Central memory CD8-positive, alpha-beta T cell (primary cell): ENCODE data around the gene NEURL1B.
"Not testable (repeated sequence)": the region's sequence is repeated elsewhere in the genome, so short reads cannot be mapped to it uniquely, and the experiment has no call there.

Experiments
- ATAC-seq: fragments of 150-1000 bp; cut with Tn5 transposase; replicated peaks from 2 replicates; pipeline ENCODE4 v1.10.0; 2022; ENCODE audit warnings: mild to moderate bottlenecking, moderate FRiP score, moderate number of reproducible peaks; ENCODE audit not compliant: poor library complexity, severe bottlenecking; ENCODE audit errors: extremely low read depth
- DNase-seq, 2 donors: peaks; one replicate each; pipeline ENCODE4 v3.0.0; 2021; ENCODE audit warnings: low spot score in 2 of 2
- H3K27ac Mint-ChIP-seq: one replicate; pipeline ENCODE4 v1.8.0; 2022; ENCODE audit warnings: low read depth, mild to moderate bottlenecking, moderate library complexity, mixed read lengths
- H3K27me3 Mint-ChIP-seq: one replicate; pipeline ENCODE4 v1.8.0; 2022; ENCODE audit warnings: mixed read lengths
- H3K36me3 Mint-ChIP-seq: one replicate; pipeline ENCODE4 v1.8.0; 2022; ENCODE audit warnings: mild to moderate bottlenecking, moderate library complexity, mixed read lengths; ENCODE audit not compliant: insufficient read depth
- H3K4me1 Mint-ChIP-seq: one replicate; pipeline ENCODE4 v1.8.0; 2022; ENCODE audit warnings: mixed read lengths
- H3K4me3 Mint-ChIP-seq: one replicate; pipeline ENCODE4 v1.8.0; 2022; ENCODE audit warnings: mild to moderate bottlenecking, moderate library complexity, mixed read lengths
- H3K9me3 Mint-ChIP-seq: one replicate; pipeline ENCODE4 v1.8.0; 2022; ENCODE audit warnings: mixed read lengths

The NEURL1B gene

GRCh38 chr5:172599204-172599567, 41.9 kb upstream of the NEURL1B start:
- H3K27ac Mint-ChIP-seq, result no peak overlapping the region
- H3K9me3 Mint-ChIP-seq, result no peaks in the 10 kb centered on the region
- DNase-seq (no peak), ATAC-seq (no peak)
- H3K4me1 Mint-ChIP-seq, result no peaks in the 10 kb centered on the region
- H3K36me3 Mint-ChIP-seq, result peaks cover 1% of the 10 kb centered on the region
- no peak overlapping the region for H3K4me3 Mint-ChIP-seq
- H3K27me3 Mint-ChIP-seq, result peaks cover 24% of the 10 kb centered on the region

- Mint-ChIP-seq H3K9me3 (no peaks in the 10 kb centered on the region), H3K36me3 (peaks cover 1% of the 10 kb centered on the region), H3K27me3 (peaks cover 25% of the 10 kb centered on the region), H3K4me3 (no peak overlapping the region), H3K27ac (no peak overlapping the region), H3K4me1 (no peaks in the 10 kb centered on the region)
- DNase-seq, result no peak
- no peak for ATAC-seq
Observed at GRCh38 chr5:172600571-172600970, 40.5 kb upstream of the NEURL1B start.

- not testable (repeated sequence) for H3K27ac Mint-ChIP-seq, H3K36me3 Mint-ChIP-seq, ATAC-seq, DNase-seq, H3K4me3 Mint-ChIP-seq, H3K9me3 Mint-ChIP-seq, H3K4me1 Mint-ChIP-seq
- peaks cover 25% of the 10 kb centered on the region for H3K27me3 Mint-ChIP-seq
Observed at GRCh38 chr5:172601576-172601975, 39.5 kb upstream of the NEURL1B start.

GRCh38 chr5:172602783-172603231, 38.3 kb upstream of the NEURL1B start:
- Mint-ChIP-seq H3K9me3 (no peaks in the 10 kb centered on the region), H3K27ac (no peak overlapping the region), H3K4me3 (no peak overlapping the region), H3K27me3 (peaks cover 32% of the 10 kb centered on the region), H3K4me1 (no peaks in the 10 kb centered on the region), H3K36me3 (no peaks in the 10 kb centered on the region)
- ATAC-seq, result no peak
- DNase-seq, result no peak

GRCh38 chr5:172603251-172603806, 37.7 kb upstream of the NEURL1B start:
- Mint-ChIP-seq H3K4me3 (no peak overlapping the region), H3K27ac (no peak overlapping the region), H3K4me1 (no peaks in the 10 kb centered on the region), H3K9me3 (no peaks in the 10 kb centered on the region), H3K36me3 (no peaks in the 10 kb centered on the region), H3K27me3 (peaks cover 37% of the 10 kb centered on the region)
- no peak for ATAC-seq
- no peak for DNase-seq

- H3K36me3 Mint-ChIP-seq, result no peaks in the 10 kb centered on the region
- no peaks in the 10 kb centered on the region for H3K9me3 Mint-ChIP-seq
- no peaks in the 10 kb centered on the region for H3K4me1 Mint-ChIP-seq
- DNase-seq (no peak), ATAC-seq (no peak)
- H3K27ac Mint-ChIP-seq, result no peak overlapping the region
- no peak overlapping the region for H3K4me3 Mint-ChIP-seq
- peaks cover 40% of the 10 kb centered on the region for H3K27me3 Mint-ChIP-seq
Observed at GRCh38 chr5:172605466-172605865, 35.6 kb upstream of the NEURL1B start.

GRCh38 chr5:172606156-172606785, 34.8 kb upstream of the NEURL1B start:
- Mint-ChIP-seq H3K27me3 (peaks cover 40% of the 10 kb centered on the region), H3K4me3 (no peak overlapping the region), H3K4me1 (no peaks in the 10 kb centered on the region), H3K9me3 (no peaks in the 10 kb centered on the region), H3K27ac (no peak overlapping the region), H3K36me3 (no peaks in the 10 kb centered on the region)
- DNase-seq, result no peak
- no peak for ATAC-seq

GRCh38 chr5:172607213-172607793, 33.8 kb upstream of the NEURL1B start:
- no peaks in the 10 kb centered on the region for H3K4me1 Mint-ChIP-seq
- H3K4me3 Mint-ChIP-seq, result no peak overlapping the region
- H3K27me3 Mint-ChIP-seq, result peaks cover 38% of the 10 kb centered on the region
- H3K9me3 Mint-ChIP-seq, result no peaks in the 10 kb centered on the region
- H3K27ac Mint-ChIP-seq, result no peak overlapping the region
- no peaks in the 10 kb centered on the region for H3K36me3 Mint-ChIP-seq
- DNase-seq, result no peak
- no peak for ATAC-seq

- no peak for DNase-seq
- Mint-ChIP-seq H3K4me1 (no peaks in the 10 kb centered on the region), H3K27ac (no peak overlapping the region), H3K36me3 (no peaks in the 10 kb centered on the region), H3K4me3 (no peak overlapping the region), H3K9me3 (no peaks in the 10 kb centered on the region), H3K27me3 (peaks cover 36% of the 10 kb centered on the region)
- no peak for ATAC-seq
Observed at GRCh38 chr5:172608773-172609172, 32.3 kb upstream of the NEURL1B start.

GRCh38 chr5:172610643-172611042, 30.4 kb upstream of the NEURL1B start:
- H3K4me1 Mint-ChIP-seq, result no peaks in the 10 kb centered on the region
- no peak overlapping the region for H3K4me3 Mint-ChIP-seq
- no peaks in the 10 kb centered on the region for H3K36me3 Mint-ChIP-seq
- peaks cover 31% of the 10 kb centered on the region for H3K27me3 Mint-ChIP-seq
- DNase-seq, result no peak
- no peaks in the 10 kb centered on the region for H3K9me3 Mint-ChIP-seq
- no peak for ATAC-seq
- no peak overlapping the region for H3K27ac Mint-ChIP-seq

- DNase-seq (no peak), ATAC-seq (no peak)
- Mint-ChIP-seq H3K27ac (no peak overlapping the region), H3K9me3 (no peaks in the 10 kb centered on the region), H3K27me3 (peaks cover 31% of the 10 kb centered on the region), H3K4me3 (no peak overlapping the region), H3K4me1 (no peaks in the 10 kb centered on the region), H3K36me3 (no peaks in the 10 kb centered on the region)
Observed at GRCh38 chr5:172611913-172612312, 29.1 kb upstream of the NEURL1B start.

GRCh38 chr5:172612771-172613170, 28.3 kb upstream of the NEURL1B start:
- no peak overlapping the region for H3K4me3 Mint-ChIP-seq
- DNase-seq (no peak), ATAC-seq (no peak)
- H3K27me3 Mint-ChIP-seq, result peaks cover 24% of the 10 kb centered on the region
- no peaks in the 10 kb centered on the region for H3K9me3 Mint-ChIP-seq
- no peaks in the 10 kb centered on the region for H3K4me1 Mint-ChIP-seq
- no peak overlapping the region for H3K27ac Mint-ChIP-seq
- H3K36me3 Mint-ChIP-seq, result no peaks in the 10 kb centered on the region

- H3K4me1 Mint-ChIP-seq, result no peaks in the 10 kb centered on the region
- no peak overlapping the region for H3K4me3 Mint-ChIP-seq
- H3K27me3 Mint-ChIP-seq, result peaks cover 16% of the 10 kb centered on the region
- DNase-seq (no peak), ATAC-seq (no peak)
- H3K9me3 Mint-ChIP-seq, result no peaks in the 10 kb centered on the region
- H3K27ac Mint-ChIP-seq, result no peak overlapping the region
- H3K36me3 Mint-ChIP-seq, result no peaks in the 10 kb centered on the region
Observed at GRCh38 chr5:172616136-172616535, 24.9 kb upstream of the NEURL1B start.
